HTR-8/SVneo (cell line): ENCODE measurements around the gene SLITRK3.
"Not testable (repeated sequence)": the region's sequence is repeated elsewhere in the genome, so short reads cannot be mapped to it uniquely, and the experiment has no call there.

Experiments
- DNase-seq: peaks from one replicate; pipeline ENCODE4 v3.0.0; 2011; ENCODE audit warnings: low spot score, mixed read lengths; ENCODE audit not compliant: insufficient read length
- FAIRE-seq: peaks from 2 replicates; lab custom pipeline; 2011; peaks lifted over from hg19 to GRCh38; lab: Jason Lieb, UNC

SLITRK3 gene

GRCh38 chr3:165192610-165193192 lies 3.5 kb downstream of the SLITRK3 start:
- FAIRE-seq (no peak), DNase-seq (no peak)

- no peak for FAIRE-seq
- DNase-seq = no peak
Observed at GRCh38 chr3:165191491-165191890, 4.7 kb downstream of the SLITRK3 start.

GRCh38 chr3:165188452-165188851 lies 7.7 kb downstream of the SLITRK3 start:
- FAIRE-seq (no peak), DNase-seq (no peak)

GRCh38 chr3:165185707-165186327 lies 10.4 kb downstream of the SLITRK3 start:
- FAIRE-seq (no peak), DNase-seq (peak; percentile 64)

GRCh38 chr3:165181556-165181955 lies 14.6 kb downstream of the SLITRK3 start:
- DNase-seq (no peak), FAIRE-seq (no peak)

- DNase-seq (no peak), FAIRE-seq (no peak)
Observed at GRCh38 chr3:165170236-165170635, 25.9 kb downstream of the SLITRK3 start.

GRCh38 chr3:165169368-165169767 lies 26.8 kb downstream of the SLITRK3 start:
- DNase-seq = no peak
- FAIRE-seq = no peak

GRCh38 chr3:165162883-165163282 lies 33.3 kb downstream of the SLITRK3 start:
- FAIRE-seq (no peak), DNase-seq (no peak)

GRCh38 chr3:165159760-165160421 lies 36.3 kb downstream of the SLITRK3 start:
- no peak for DNase-seq
- no peak for FAIRE-seq

GRCh38 chr3:165158011-165158410 lies 38.2 kb downstream of the SLITRK3 start:
- FAIRE-seq (no peak), DNase-seq (no peak)

- FAIRE-seq (no peak), DNase-seq (no peak)
Observed at GRCh38 chr3:165156757-165157420, 39.3 kb downstream of the SLITRK3 start.

GRCh38 chr3:165148876-165149441 lies 47.2 kb downstream of the SLITRK3 start:
- no peak for DNase-seq
- FAIRE-seq = no peak

- DNase-seq (peak; percentile 2), FAIRE-seq (no peak)
Observed at GRCh38 chr3:165144271-165144670, 51.9 kb downstream of the SLITRK3 start.

GRCh38 chr3:165139918-165140317 lies 56.3 kb downstream of the SLITRK3 start:
- not testable (repeated sequence) for DNase-seq, FAIRE-seq
